NOMO-1 (cell line): ENCODE measurements around the gene ABHD2.
"Not testable (repeated sequence)": the region's sequence is repeated elsewhere in the genome, so short reads cannot be mapped to it uniquely, and the experiment has no call there.

ENCODE experiments used
- DNase-seq, 2 experiments: peaks; one replicate each; lab custom pipeline; 2025; ENCODE audit not compliant: unreplicated experiment in 2 of 2; lab: John Stamatoyannopoulos, UW

The ABHD2 gene

GRCh38 chr15:89074402-89075012 is 13.7 kb upstream of the ABHD2 start:
- no peak for DNase-seq

- no peak for DNase-seq
These were observed 13.1 kb upstream of the ABHD2 start for GRCh38 chr15:89075101-89075640.

- no peak for DNase-seq
These were observed 12.4 kb upstream of the ABHD2 start for GRCh38 chr15:89075846-89076245.

- DNase-seq, result no peak
These were observed 10.5 kb upstream of the ABHD2 start for GRCh38 chr15:89077750-89078149.

- DNase-seq, result no peak
These were observed 9.1 kb upstream of the ABHD2 start for GRCh38 chr15:89078851-89079810.

GRCh38 chr15:89081878-89082277 is 6.4 kb upstream of the ABHD2 start:
- DNase-seq, result no peak

GRCh38 chr15:89083246-89083645 is 5.0 kb upstream of the ABHD2 start:
- DNase-seq, result no peak

- no peak for DNase-seq
These were observed 2.8 kb upstream of the ABHD2 start for GRCh38 chr15:89085289-89085926.

- DNase-seq, result not testable (repeated sequence)
These were observed 2.3 kb upstream of the ABHD2 start for GRCh38 chr15:89085933-89086332.

- not testable (repeated sequence) for DNase-seq
These were observed 1.9 kb upstream of the ABHD2 start for GRCh38 chr15:89086390-89086789.

- no peak for DNase-seq
These were observed 961 bp upstream of the ABHD2 start for GRCh38 chr15:89087161-89087829.

GRCh38 chr15:89088605-89089315 is 504 bp downstream of the ABHD2 start:
- no peak for DNase-seq

- no peak for DNase-seq
These were observed 1.3 kb downstream of the ABHD2 start for GRCh38 chr15:89089316-89090230.

- peak; percentile 63 to 89 for DNase-seq
These were observed 2.8 kb downstream of the ABHD2 start for GRCh38 chr15:89090791-89091626.

GRCh38 chr15:89091627-89092220 is 3.5 kb downstream of the ABHD2 start:
- DNase-seq, result no peak

GRCh38 chr15:89093509-89093908 is 5.3 kb downstream of the ABHD2 start:
- DNase-seq, result no peak

GRCh38 chr15:89095073-89095472 is 6.8 kb downstream of the ABHD2 start:
- peak in 1 of 2 experiments; percentile 44 for DNase-seq

- no peak for DNase-seq
These were observed 7.3 kb downstream of the ABHD2 start for GRCh38 chr15:89095556-89095955.
